Measurements from ENCODE around the gene PRPSAP2. TPM values are rescaled to one million over a fixed set of nuclear protein-coding genes. Genes with fewer than 3 reads are reported as not detected.

PRPSAP2 gene
- total and polyA plus RNA-seq, 2 of the 4 experiments (the other 2 are of a cell fraction), result 22.9 to 28.1 TPM

DNA sequence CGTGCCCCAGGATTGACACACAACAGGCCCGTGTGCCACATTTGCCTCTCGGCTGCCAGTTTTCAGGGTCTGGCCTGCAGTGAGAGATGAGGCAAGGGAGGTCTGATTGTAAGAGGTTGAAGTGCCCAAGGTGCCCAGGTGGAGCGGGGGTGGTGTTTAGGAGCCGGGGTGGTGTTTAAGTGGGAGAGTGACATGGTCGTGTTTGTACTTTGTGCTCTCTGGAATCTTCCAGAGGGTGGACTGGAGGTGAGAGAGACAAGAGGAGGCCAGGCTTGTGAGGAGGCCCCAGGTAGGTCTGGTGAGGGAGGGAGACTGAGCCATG lies 104.5 kb downstream of the PRPSAP2 start:
- Histone ChIP-seq H3K9ac (ENCODE audit: low read depth, low read length) (no peak overlapping the region), H2AFZ (replicated peaks; ENCODE audit: low read length, poor library complexity) (peak overlapping the region; percentile 77), H3K27ac (ENCODE audit: insufficient read depth, low read length) (no peak overlapping the region), H2BK120ac (ENCODE audit: low read depth, low read length) (peak overlapping the region; percentile 68), H3K4me1 (ENCODE audit: control insufficient read depth, insufficient read depth, low read length) (peaks cover 17% of the 10 kb centered on the region), H2AK5ac (ENCODE audit: low read depth, low read length) (peak overlapping the region; percentile 78), H2BK5ac (ENCODE audit: low read depth, low read length, poor library complexity, severe bottlenecking) (peak overlapping the region; percentile 12), H3K23ac (ENCODE audit: low read depth, low read length) (no peak overlapping the region), H3K9me1 (ENCODE audit: insufficient read depth, low read length) (peaks cover 4% of the 10 kb centered on the region; the same call in 1 of the 2 replicates), H3K56ac (ENCODE audit: extremely low read depth, insufficient read depth, low read length) (no peak overlapping the region), H4K91ac (ENCODE audit: insufficient read depth, low read depth, low read length) (peak overlapping the region; percentile 51), H3K18ac (ENCODE audit: low read depth, low read length) (no peak overlapping the region), H3K79me1 (ENCODE audit: low read depth in 1 of 2, low read length in 2 of 2) (no peaks in the 10 kb centered on the region; a peak in 1 of 4 replicates), H4K8ac (ENCODE audit: low read depth in 2 of 2, low read length in 2 of 2) (peak overlapping the region; percentile 47 to 74; a peak in 3 of 4 replicates), H3K4me2 (ENCODE audit: low read depth, low read length) (no peak overlapping the region), H4K5ac (ENCODE audit: low read depth, low read length) (no peak overlapping the region), H2AK9ac (replicated peaks; ENCODE audit: low read depth, low read length, poor library complexity) (peak overlapping the region; percentile 96), H3K9me3 (ENCODE audit: control insufficient read depth, insufficient read depth, low read length) (no peaks in the 10 kb centered on the region), H3K27me3 (ENCODE audit: control insufficient read depth, insufficient read depth, low read length) (no peaks in the 10 kb centered on the region), H3K14ac (replicated peaks; ENCODE audit: low read depth, low read length) (peak overlapping the region; percentile 58), H3K36me3 (ENCODE audit: control insufficient read depth, insufficient read depth, low read length) (no peaks in the 10 kb centered on the region), H2BK20ac (ENCODE audit: low read depth, low read length) (peak overlapping the region; percentile 83; the same call in 1 of the 2 replicates), H3K4ac (ENCODE audit: low read depth, low read length) (peak overlapping the region; percentile 8), H3K4me3 (ENCODE audit: insufficient read depth, low read depth, low read length) (no peak overlapping the region), H2BK15ac (ENCODE audit: low read depth, low read length) (no peak overlapping the region), H4K20me1 (ENCODE audit: insufficient read depth, low read length) (no peaks in the 10 kb centered on the region)
- BruUV-seq (replicated peaks), result no TSS peak
- no peak for ATAC-seq (ENCODE audit: low read depth)
- ChIA-PET CTCF (no interaction called here), POLR2A (ENCODE audit: unreplicated experiment) (no interaction called here)
- TF ChIP-seq NFE2L2 (IDR thresholded peaks at IDR 0.05; ENCODE audit: low read depth, low read length), result no peak
- no peak for TF ChIP-seq POLR2A (IDR thresholded peaks at IDR 0.05; ENCODE audit: low read depth, low read length)
- TF ChIP-seq MAZ (IDR thresholded peaks at IDR 0.05; ENCODE audit: borderline replicate concordance, low read depth, low read length), result no peak
- no peak for TF ChIP-seq RAD21 (IDR thresholded peaks at IDR 0.05; ENCODE audit: low read length)
- TF ChIP-seq, protein P1, sequence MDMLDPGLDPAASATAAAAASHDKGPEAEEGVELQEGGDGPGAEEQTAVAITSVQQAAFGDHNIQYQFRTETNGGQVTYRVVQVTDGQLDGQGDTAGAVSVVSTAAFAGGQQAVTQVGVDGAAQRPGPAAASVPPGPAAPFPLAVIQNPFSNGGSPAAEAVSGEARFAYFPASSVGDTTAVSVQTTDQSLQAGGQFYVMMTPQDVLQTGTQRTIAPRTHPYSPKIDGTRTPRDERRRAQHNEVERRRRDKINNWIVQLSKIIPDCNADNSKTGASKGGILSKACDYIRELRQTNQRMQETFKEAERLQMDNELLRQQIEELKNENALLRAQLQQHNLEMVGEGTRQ (IDR thresholded peaks at IDR 0.05; ENCODE audit: low read depth, low read length), result no peak
- no peak for TF ChIP-seq MAFK (IDR thresholded peaks at IDR 0.05; ENCODE audit: low read depth, low read length)
- peak; percentile 33; the same call in 1 of the 2 replicates for TF ChIP-seq CEBPB (IDR thresholded peaks at IDR 0.05; ENCODE audit: low read depth, low read length)
- no peak for DNase-seq
- 78% methylated on average over 5 of the region's 6 CpGs; no CpG with 5 or more reads in 1 of the 2 experiments for WGBS, 2 experiments (ENCODE audit: extremely low coverage in 2 of 2, insufficient read length in 1 of 2)
- in situ Hi-C loops (cut with MboI; ENCODE audit: low sequenced_read_pairs), result no loop called here
- dilution Hi-C loops (cut with HindIII; ENCODE audit: low sequenced_read_pairs, unreplicated experiment), result no loop called here
- intact Hi-C loops (cut with micrococcal nuclease), result no loop called here
